ENCODE data around the gene ARFGAP3.

ARFGAP3 gene

GRCh38 chr22:42791721-42792452 lies 65.2 kb downstream of the ARFGAP3 start:
- CTCF ChIA-PET, result interaction anchor here (0.6 to 0.7 kb wide), 3 partner anchors 16 to 129 kb away, joined by 3 to 6 read pairs (median 3); no protein-coding TSS in a partner anchor
- Histone ChIP-seq H3K4me3 (ENCODE audit: low read depth, low read length) (no peak overlapping the region), H3K9me3 (ENCODE audit: control insufficient read depth, insufficient read depth, low read depth, low read length) (no peaks in the 10 kb centered on the region), H3K4me1 (ENCODE audit: control insufficient read depth, insufficient read depth, low read length) (no peaks in the 10 kb centered on the region), H3K27ac (ENCODE audit: extremely low read depth, low read depth, low read length) (no peak overlapping the region), H3K36me3 (ENCODE audit: control insufficient read depth in 2 of 2, insufficient read depth in 1 of 2, low read length in 2 of 2) (peaks cover 0 to 13% of the 10 kb centered on the region in 2 experiments; a peak in 1 of 3 replicates)
- TF ChIP-seq ZBTB7A (tag by site-specific recombination; IDR thresholded peaks at IDR 0.05; ENCODE audit: low read depth) (no peak), ZFHX2 (tag by site-specific recombination; conservative IDR thresholded peaks at IDR 0.05) (peak; percentile 69), EGR2 (tag by site-specific recombination; IDR thresholded peaks at IDR 0.05; ENCODE audit: low read depth) (peak; percentile 18)
- POLR2A ChIA-PET, result no interaction called here

- POLR2A ChIA-PET, result no interaction called here
- Histone ChIP-seq H3K4me3 (ENCODE audit: low read depth, low read length) (no peak overlapping the region), H3K27ac (ENCODE audit: extremely low read depth, low read depth, low read length) (no peak overlapping the region), H3K9me3 (ENCODE audit: control insufficient read depth, insufficient read depth, low read depth, low read length) (no peaks in the 10 kb centered on the region), H3K4me1 (ENCODE audit: control insufficient read depth, insufficient read depth, low read length) (no peaks in the 10 kb centered on the region), H3K36me3 (ENCODE audit: control insufficient read depth in 2 of 2, insufficient read depth in 1 of 2, low read length in 2 of 2) (no peaks in the 10 kb centered on the region)
- TF ChIP-seq HOXD13 (CRISPR knock-in tag; IDR thresholded peaks at IDR 0.05; ENCODE audit: borderline replicate concordance) (no peak), ZNF518A (tag by site-specific recombination; conservative IDR thresholded peaks at IDR 0.05; ENCODE audit: low read depth) (no peak)
- CTCF ChIA-PET, result no interaction called here
Measured at GRCh38 chr22:42788466-42788865, 68.6 kb downstream of the ARFGAP3 start.

GRCh38 chr22:42788021-42788420 lies 69.1 kb downstream of the ARFGAP3 start:
- H3K36me3 ChIP-seq (ENCODE audit: control insufficient read depth in 2 of 2, insufficient read depth in 1 of 2, low read length in 2 of 2), result no peaks in the 10 kb centered on the region
- POLR2A ChIA-PET, result no interaction called here
- H3K4me1 ChIP-seq (ENCODE audit: control insufficient read depth, insufficient read depth, low read length), result no peaks in the 10 kb centered on the region
- CTCF ChIA-PET, result no interaction called here
- TF ChIP-seq TCF7L2 (IDR thresholded peaks at IDR 0.05; ENCODE audit: borderline replicate concordance, low read depth, low read length), result no peak
- TF ChIP-seq ZNF488 (tag by site-specific recombination; IDR thresholded peaks at IDR 0.05), result no peak
- TF ChIP-seq ZNF202 (tag by site-specific recombination; IDR thresholded peaks at IDR 0.05; ENCODE audit: borderline replicate concordance), result no peak
- TF ChIP-seq ZNF449 (tag by site-specific recombination; IDR thresholded peaks at IDR 0.05), result no peak
- TF ChIP-seq PRDM1 (tag by site-specific recombination; IDR thresholded peaks at IDR 0.05), result peak; percentile 31; the same call in 1 of the 2 replicates
- TF ChIP-seq ZNF133 (tag by site-specific recombination; IDR thresholded peaks at IDR 0.05), result no peak
- no peak overlapping the region for H3K4me3 ChIP-seq (ENCODE audit: low read depth, low read length)
- no peaks in the 10 kb centered on the region for H3K9me3 ChIP-seq (ENCODE audit: control insufficient read depth, insufficient read depth, low read depth, low read length)
- H3K27ac ChIP-seq (ENCODE audit: extremely low read depth, low read depth, low read length), result no peak overlapping the region
